Measurements from ENCODE around the gene C4BPB. TPM values are rescaled to one million over a fixed set of nuclear protein-coding genes. Genes with fewer than 3 reads are reported as not detected.

The C4BPB gene
- total and polyA plus RNA-seq, 2 of the 13 experiments (the other 11 are each of a cell fraction or from before 2014, with no cell fraction given) = 155 to 266 TPM

DNA sequence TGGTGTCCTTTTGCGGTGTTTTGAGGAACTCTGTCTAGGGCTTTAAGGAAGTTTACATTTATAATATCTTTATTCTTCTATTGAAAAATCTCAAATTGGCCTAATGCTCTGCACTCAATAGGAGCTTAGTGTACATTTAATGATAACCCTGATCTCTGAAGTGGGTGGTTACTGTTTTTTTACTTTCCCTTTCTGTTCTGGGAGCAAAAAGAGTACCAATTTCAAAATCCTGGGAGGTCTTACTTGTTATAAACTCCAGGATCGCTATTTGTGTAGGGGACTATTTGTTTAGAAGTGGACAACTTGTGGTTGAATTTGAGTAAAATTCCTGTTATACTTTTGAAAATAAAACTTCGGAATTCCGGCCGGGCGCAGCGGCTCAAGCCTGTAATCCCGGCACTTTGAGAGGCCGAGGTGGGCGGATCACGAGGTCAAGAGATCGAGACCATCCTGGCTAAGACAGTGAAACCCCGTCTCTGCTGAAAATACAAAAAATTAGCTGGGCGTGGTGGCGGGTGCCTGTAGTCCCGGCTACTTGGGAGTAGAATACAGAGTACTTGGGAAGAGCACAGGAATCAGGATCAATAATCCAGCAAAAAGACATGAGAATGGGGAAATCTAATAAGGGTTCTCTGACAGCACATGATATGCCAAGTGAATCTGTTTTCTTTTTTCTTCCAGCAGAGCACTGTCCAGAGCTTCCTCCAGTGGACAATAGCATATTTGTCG is 1.1 kb downstream of the C4BPB start (continued):
- TF ChIP-seq, protein P1, sequence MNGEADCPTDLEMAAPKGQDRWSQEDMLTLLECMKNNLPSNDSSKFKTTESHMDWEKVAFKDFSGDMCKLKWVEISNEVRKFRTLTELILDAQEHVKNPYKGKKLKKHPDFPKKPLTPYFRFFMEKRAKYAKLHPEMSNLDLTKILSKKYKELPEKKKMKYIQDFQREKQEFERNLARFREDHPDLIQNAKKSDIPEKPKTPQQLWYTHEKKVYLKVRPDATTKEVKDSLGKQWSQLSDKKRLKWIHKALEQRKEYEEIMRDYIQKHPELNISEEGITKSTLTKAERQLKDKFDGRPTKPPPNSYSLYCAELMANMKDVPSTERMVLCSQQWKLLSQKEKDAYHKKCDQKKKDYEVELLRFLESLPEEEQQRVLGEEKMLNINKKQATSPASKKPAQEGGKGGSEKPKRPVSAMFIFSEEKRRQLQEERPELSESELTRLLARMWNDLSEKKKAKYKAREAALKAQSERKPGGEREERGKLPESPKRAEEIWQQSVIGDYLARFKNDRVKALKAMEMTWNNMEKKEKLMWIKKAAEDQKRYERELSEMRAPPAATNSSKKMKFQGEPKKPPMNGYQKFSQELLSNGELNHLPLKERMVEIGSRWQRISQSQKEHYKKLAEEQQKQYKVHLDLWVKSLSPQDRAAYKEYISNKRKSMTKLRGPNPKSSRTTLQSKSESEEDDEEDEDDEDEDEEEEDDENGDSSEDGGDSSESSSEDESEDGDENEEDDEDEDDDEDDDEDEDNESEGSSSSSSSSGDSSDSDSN (CRISPR knock-in tag; IDR thresholded peaks at IDR 0.05) = 0 out of 2 replicates have a peak, but pooled peaks have one; percentile 22
- no peak for TF ChIP-seq ZKSCAN1 (IDR thresholded peaks at IDR 0.05; ENCODE audit: low read length)
- TF ChIP-seq ZFP1 (CRISPR knock-in tag; IDR thresholded peaks at IDR 0.05) = no peak
- no peak for TF ChIP-seq ARNT2 (CRISPR knock-in tag; IDR thresholded peaks at IDR 0.05; ENCODE audit: low read depth)
- no peak for TF ChIP-seq ZNF790 (CRISPR knock-in tag; IDR thresholded peaks at IDR 0.05; ENCODE audit: borderline replicate concordance)

DNA sequence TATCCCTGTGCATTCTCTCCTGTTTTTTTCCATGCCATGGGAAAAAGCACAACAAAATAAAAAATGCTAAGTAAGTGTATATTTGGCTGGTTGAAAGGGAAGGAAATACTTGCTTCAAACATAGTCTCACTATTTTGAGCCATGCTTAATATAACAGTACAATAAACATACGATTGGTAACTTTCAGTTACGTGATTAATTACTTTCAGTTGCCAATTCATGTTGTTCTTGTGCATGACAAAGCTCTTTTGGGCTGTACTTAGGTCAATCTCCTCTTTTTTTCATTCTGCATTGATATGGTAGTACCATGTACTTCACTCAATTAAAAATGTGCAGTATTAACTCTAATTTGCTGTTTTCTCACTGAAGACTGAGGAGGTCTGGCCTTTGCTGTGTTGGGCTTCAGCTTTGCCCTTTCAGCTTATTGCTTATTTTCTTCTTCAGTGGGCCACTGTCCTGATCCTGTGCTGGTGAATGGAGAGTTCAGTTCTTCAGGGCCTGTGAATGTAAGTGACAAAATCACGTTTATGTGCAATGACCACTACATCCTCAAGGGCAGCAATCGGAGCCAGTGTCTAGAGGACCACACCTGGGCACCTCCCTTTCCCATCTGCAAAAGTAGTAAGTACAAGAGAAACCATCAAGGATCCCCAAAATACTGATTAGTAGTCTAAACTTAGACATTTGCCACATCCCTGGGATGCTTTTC is 2.7 kb downstream of the C4BPB start:
- no peaks in the 10 kb centered on the region for H3K9me3 ChIP-seq (ENCODE audit: low read length)
- no TSS peak for BruUV-seq (replicated peaks)
- no peak overlapping the region for H2AFZ ChIP-seq (ENCODE audit: low read length)
- no peaks in the 10 kb centered on the region; a peak in 1 of 5 replicates for H3K27me3 ChIP-seq (ENCODE audit: control insufficient read depth in 1 of 2, insufficient read depth in 2 of 2, low read length in 2 of 2)
- H3K4me2 ChIP-seq (ENCODE audit: low read depth, low read length) = peak overlapping the region; percentile 86
- peak overlapping the region; percentile 70 to 94 (median 75); a peak in 4 of 6 replicates for H3K4me3 ChIP-seq (replicated peaks in 1 of 3; ENCODE audit: insufficient read depth in 1 of 3, low read depth in 2 of 3, low read length in 3 of 3)
- DNase-seq (ENCODE audit: low spot score) (peak; percentile 7), ATAC-seq (no peak), FAIRE-seq (peak; percentile 56)
- peak overlapping the region; percentile 3 for H3K27ac ChIP-seq (ENCODE audit: extremely low read length, insufficient read depth, low read length)
- ChIA-PET POLR2A (interaction anchor here (2.3 to 3.3 kb wide), 2 partner anchors 9 to 13 kb away, joined by 12 to 18 read pairs; partner anchors contain the start of gene C4BPA), CTCF (ENCODE audit: low intra/inter-chr PET ratio, low total read pairs) (no interaction called here)
- WGBS (ENCODE audit: low lambda C conversion rate) = 85% methylated on average over 4 of the region's 4 CpGs
- in situ Hi-C loops (cut with HindIII; ENCODE audit: extremely low pct_ligation_motif_present, low pct_unique_long_range_greater_than_20kb) = no loop called here
- peaks cover 21% of the 10 kb centered on the region for H3K79me2 ChIP-seq (ENCODE audit: insufficient read depth, low read length)
- peaks cover 5 to 34% of the 10 kb centered on the region in 2 experiments for H3K36me3 ChIP-seq (replicated peaks in 1 of 2; ENCODE audit: control insufficient read depth in 1 of 2, insufficient read depth in 2 of 2, low read length in 2 of 2)
- H3K4me1 ChIP-seq (ENCODE audit: insufficient read depth, low read length) = peaks cover 45% of the 10 kb centered on the region
- no peaks in the 10 kb centered on the region for H4K20me1 ChIP-seq (ENCODE audit: insufficient read depth, low read length)
- intact Hi-C loops (cut with micrococcal nuclease; ENCODE audit: unreplicated experiment) = no loop called here
- peak overlapping the region; percentile 17; the same call in 1 of the 2 replicates for H3K9ac ChIP-seq (ENCODE audit: insufficient read depth, low read depth, low read length)
- TF ChIP-seq NCOR1 (IDR thresholded peaks at IDR 0.05; ENCODE audit: borderline replicate concordance, low read length) (no peak), AGO2 (optimal IDR thresholded peaks at IDR 0.05; ENCODE audit: low read depth, low read length) (no peak), MXD4 (CRISPR knock-in tag; IDR thresholded peaks at IDR 0.05) (0 out of 2 replicates have a peak, but pooled peaks have one; percentile 16), SOX6 (IDR thresholded peaks at IDR 0.05) (no peak), SOX6 (CRISPR knock-in tag; IDR thresholded peaks at IDR 0.05) (no peak), GLI4 (CRISPR knock-in tag; IDR thresholded peaks at IDR 0.05; ENCODE audit: borderline replicate concordance) (no peak), STAG1 (CRISPR knock-in tag; IDR thresholded peaks at IDR 0.05) (peak; percentile 7; the same call in 1 of the 2 replicates), FLYWCH1 (CRISPR knock-in tag; IDR thresholded peaks at IDR 0.05) (no peak)
- TF ChIP-seq, protein P2, sequence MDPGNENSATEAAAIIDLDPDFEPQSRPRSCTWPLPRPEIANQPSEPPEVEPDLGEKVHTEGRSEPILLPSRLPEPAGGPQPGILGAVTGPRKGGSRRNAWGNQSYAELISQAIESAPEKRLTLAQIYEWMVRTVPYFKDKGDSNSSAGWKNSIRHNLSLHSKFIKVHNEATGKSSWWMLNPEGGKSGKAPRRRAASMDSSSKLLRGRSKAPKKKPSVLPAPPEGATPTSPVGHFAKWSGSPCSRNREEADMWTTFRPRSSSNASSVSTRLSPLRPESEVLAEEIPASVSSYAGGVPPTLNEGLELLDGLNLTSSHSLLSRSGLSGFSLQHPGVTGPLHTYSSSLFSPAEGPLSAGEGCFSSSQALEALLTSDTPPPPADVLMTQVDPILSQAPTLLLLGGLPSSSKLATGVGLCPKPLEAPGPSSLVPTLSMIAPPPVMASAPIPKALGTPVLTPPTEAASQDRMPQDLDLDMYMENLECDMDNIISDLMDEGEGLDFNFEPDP (CRISPR knock-in tag; conservative IDR thresholded peaks at IDR 0.05) = 0 out of 2 replicates have a peak, but pooled peaks have one; percentile 75
- TF ChIP-seq, protein P3, sequence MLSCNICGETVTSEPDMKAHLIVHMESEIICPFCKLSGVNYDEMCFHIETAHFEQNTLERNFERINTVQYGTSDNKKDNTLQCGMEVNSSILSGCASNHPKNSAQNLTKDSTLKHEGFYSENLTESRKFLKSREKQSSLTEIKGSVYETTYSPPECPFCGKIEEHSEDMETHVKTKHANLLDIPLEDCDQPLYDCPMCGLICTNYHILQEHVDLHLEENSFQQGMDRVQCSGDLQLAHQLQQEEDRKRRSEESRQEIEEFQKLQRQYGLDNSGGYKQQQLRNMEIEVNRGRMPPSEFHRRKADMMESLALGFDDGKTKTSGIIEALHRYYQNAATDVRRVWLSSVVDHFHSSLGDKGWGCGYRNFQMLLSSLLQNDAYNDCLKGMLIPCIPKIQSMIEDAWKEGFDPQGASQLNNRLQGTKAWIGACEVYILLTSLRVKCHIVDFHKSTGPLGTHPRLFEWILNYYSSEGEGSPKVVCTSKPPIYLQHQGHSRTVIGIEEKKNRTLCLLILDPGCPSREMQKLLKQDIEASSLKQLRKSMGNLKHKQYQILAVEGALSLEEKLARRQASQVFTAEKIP (CRISPR knock-in tag; IDR thresholded peaks at IDR 0.05; ENCODE audit: borderline replicate concordance) = no peak
